Stimulated activated CD4-positive, alpha-beta T cell treated with anti-CD3 and anti-CD28 coated beads, Interleukin-2, amount 100 ng/mL, for 24 hours (primary cell): ENCODE results near the gene PPP2R2D.

Source experiments
- DNase-seq, 2 donors: peaks; one replicate each; pipeline ENCODE4 v3.0.0-alpha.2; 2020

The PPP2R2D gene

GRCh38 chr10:131890276-131891195 is 10.3 kb upstream of the PPP2R2D start:
- no peak for DNase-seq

- no peak for DNase-seq
Measured at GRCh38 chr10:131891196-131891928, 9.4 kb upstream of the PPP2R2D start.

GRCh38 chr10:131891929-131892805 is 8.6 kb upstream of the PPP2R2D start:
- no peak for DNase-seq

- no peak for DNase-seq
Measured at GRCh38 chr10:131892806-131893675, 7.8 kb upstream of the PPP2R2D start.

GRCh38 chr10:131895116-131895515 is 5.7 kb upstream of the PPP2R2D start:
- no peak for DNase-seq

GRCh38 chr10:131896403-131896802 is 4.4 kb upstream of the PPP2R2D start:
- no peak for DNase-seq

GRCh38 chr10:131897297-131897899 is 3.4 kb upstream of the PPP2R2D start:
- DNase-seq: no peak

- DNase-seq: no peak
Measured at GRCh38 chr10:131898061-131898460, 2.7 kb upstream of the PPP2R2D start.

GRCh38 chr10:131898713-131899112 is 2.1 kb upstream of the PPP2R2D start:
- no peak for DNase-seq

- DNase-seq: no peak
Measured at GRCh38 chr10:131899116-131899690, 1.6 kb upstream of the PPP2R2D start.

- no peak for DNase-seq
Measured at GRCh38 chr10:131899695-131900349, 986 bp upstream of the PPP2R2D start.

- peak; percentile 52 to 59 for DNase-seq
Measured at GRCh38 chr10:131901181-131901829, 497 bp downstream of the PPP2R2D start.

- DNase-seq: no peak
Measured at GRCh38 chr10:131902211-131902610, 1.4 kb downstream of the PPP2R2D start.

GRCh38 chr10:131902691-131903090 is 1.9 kb downstream of the PPP2R2D start:
- DNase-seq: no peak

GRCh38 chr10:131905267-131905571 is 4.4 kb downstream of the PPP2R2D start:
- no peak for DNase-seq

- DNase-seq: no peak
Measured at GRCh38 chr10:131905603-131906268, 4.9 kb downstream of the PPP2R2D start.

GRCh38 chr10:131906269-131906639 is 5.4 kb downstream of the PPP2R2D start:
- no peak for DNase-seq

- no peak for DNase-seq
Measured at GRCh38 chr10:131907679-131908078, 6.9 kb downstream of the PPP2R2D start.

- no peak for DNase-seq
Measured at GRCh38 chr10:131908151-131908550, 7.3 kb downstream of the PPP2R2D start.
